ENCODE results near the gene SPNS2.

GRCh38 chr17:4479340-4479981, 19.2 kb upstream of the SPNS2 start:
- TF ChIP-seq POLR2AphosphoS5 (IDR thresholded peaks at IDR 0.05) (no peak), CTCF (IDR thresholded peaks at IDR 0.05) (no peak), EP300 (IDR thresholded peaks at IDR 0.05) (no peak), POLR2A (IDR thresholded peaks at IDR 0.05; ENCODE audit: low read depth) (no peak)
